ENCODE measurements around the gene HOXD4.

HOXD4 gene

DNA sequence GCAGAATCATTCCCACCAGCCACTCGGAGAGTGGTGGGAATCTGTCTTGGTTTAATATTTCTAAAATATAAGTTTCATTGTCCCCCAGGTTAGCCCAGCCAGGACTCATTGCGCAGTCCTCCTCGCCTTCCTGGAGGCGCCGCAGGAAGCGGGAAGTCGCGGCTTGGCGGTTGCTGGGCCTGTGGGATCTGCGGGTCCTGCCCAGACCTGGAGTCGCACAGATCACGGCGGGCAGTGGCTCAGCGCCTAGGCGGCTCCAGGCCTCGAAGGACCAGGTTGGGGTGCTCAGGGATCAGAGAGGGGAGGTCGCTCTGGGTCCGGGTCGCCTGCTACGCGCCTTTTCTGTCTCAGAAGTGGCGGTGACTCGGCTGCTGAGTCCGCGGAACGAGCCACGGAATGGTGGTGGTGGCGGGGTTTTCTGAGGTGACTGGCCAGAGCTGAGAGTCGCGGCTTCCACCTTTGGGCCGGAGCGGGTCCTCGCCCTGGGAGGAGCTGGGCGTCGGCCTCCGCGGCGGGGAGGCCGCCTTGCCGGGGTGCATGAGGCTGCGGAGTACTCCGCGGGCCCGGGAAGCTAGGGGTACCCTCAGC is 8.4 kb downstream of the HOXD4 start:
- no peak for DNase-seq

DNA sequence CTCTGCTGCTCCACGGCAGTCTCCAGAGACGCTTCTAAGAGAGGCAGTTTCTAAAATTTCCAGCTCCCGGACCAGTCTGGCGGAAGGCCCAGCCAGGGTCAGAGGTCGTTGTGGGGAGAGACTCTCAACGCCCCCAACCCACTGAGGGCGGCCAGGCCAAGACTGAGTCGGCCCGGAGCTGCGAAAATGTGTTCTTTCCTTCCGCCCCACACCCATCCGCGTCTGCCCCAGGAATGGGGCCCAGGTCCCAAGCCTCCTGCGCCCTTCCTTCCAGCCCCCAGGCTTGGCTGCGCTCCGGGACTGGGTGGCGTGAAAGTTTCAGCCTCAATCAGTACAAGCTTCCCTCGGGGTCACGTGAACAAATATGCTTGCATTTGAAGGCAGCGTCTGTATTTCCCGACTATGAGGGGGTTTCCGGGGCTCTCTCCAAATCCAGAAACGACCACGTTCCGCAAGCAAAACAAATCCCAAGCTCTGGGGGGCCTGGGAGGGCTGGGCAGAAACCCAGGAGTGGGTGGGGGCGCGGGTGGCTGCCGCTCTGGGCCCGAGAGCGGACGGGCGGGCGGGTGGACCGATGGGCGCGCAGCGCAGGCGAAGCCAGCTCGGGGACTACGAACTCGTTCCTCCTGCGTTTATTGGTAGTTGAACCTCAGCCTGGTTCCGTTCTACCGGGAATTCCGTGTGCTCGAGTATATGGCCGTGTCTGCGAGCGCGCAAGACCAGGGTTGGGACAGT is 9.1 kb downstream of the HOXD4 start:
- no peak for DNase-seq

DNA sequence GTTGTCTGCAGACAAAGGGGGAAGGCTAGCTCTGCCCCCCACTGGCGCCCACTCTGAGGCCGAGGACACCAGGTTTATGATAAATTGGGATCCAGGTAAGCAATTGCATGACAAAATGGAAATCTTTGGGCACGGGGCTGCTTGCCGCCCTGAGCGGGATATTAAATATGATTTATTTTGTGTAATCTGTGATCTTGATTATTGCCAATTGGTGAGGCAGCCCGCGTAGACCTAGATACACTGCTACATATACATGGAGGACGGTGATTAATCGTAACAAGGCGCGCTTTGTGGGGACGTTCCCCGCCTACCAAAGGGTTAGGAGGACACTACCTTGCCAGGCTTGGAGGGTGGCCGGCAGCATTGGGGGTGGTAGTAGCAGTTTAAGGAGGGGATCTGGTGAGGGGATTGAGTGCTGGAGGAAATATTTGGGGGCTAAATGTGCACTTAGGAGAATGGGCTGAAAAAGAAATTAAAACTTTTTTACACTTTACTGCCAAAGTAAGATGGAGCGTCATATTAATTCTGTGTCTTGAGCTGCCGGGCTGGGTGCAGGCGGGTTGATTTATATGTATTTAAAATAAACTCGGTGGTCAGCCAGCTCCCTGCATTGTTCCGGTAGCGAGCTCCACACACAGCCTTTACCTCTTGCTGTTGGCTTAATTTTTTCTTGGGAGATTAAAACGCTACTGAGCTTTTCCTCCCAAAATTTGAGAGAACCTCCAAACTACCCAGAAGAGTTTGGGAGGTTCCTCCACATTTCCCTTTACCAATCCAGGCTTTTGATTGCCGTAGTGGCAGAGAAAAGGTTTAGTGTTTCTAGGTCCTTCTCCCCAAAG is 9.9 kb downstream of the HOXD4 start:
- no peak for DNase-seq

DNA sequence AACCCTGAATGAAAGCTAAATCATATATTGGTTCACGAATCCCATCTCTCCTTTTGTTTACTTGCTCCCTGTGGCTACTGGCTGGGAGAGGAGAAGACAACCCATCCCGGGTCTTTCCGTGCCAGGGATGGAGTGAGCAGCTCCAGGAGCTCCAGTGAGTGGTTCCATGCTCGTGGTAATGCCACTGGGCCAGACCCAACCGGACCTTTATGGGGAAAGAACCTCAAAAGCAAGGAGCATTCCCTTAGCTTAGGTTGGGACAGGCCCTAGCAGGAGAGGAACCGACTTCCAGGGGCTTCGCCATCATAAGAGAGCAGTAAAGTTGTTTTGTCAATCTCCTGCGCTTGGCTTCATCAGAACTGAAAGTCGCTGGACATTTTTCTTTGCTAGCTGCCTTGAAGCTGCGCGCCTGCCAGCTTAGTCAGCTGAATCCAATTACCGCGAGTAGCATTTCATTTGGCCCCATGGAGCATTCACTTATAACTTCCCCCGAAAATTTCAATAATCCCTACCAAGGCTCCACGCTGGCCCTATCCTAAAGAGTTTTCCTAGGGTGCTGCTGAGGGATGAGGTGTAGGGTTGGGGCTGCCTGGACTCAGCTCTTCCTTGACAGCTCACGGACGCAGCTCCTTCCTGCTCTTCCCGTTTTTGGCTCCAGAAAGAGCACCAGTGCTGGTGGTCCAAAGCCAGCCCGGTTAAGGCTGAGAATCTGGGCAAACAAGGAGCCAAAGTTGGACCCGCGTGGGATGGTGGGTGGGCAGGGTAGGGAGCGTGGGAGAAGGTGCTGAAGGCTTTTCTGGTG is 10.7 kb downstream of the HOXD4 start:
- no peak for DNase-seq

DNA sequence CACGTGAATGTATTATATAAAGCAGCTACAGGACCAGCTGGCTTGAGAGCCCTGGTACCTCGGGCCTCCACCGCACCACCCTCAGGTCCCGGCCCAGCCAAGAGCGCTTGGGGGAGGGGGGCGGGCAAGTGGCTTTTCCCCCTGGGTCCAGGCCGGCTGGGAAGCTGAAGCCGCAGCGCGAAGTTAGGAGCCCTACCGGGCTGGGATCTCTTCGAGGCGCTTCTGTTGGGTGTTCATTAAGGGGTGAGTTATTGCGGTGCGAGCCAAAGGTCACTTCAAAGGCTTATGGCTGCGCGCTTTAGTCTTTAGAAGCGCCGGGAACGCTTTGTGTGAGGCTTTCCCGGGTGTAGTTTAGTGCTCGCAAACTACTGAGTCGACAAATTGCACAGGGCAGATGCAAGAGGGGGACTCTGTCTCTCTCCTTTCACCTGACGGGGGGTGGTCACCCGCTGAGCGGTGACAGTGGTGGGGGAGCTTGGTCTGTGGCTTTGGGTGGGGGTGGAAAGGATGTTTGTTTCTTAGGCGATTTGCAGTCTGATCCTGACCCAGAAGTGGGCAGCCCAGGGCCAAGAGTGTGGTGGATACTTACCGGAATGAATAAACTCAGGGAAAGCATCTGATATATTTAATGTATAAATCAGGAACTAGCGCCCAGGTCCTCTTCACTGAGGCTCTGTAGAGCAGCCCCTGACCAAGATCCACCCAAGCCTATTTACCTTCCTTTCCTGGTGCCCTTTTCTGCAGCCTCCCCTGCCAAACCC is 11.7 kb downstream of the HOXD4 start:
- no peak for DNase-seq

DNA sequence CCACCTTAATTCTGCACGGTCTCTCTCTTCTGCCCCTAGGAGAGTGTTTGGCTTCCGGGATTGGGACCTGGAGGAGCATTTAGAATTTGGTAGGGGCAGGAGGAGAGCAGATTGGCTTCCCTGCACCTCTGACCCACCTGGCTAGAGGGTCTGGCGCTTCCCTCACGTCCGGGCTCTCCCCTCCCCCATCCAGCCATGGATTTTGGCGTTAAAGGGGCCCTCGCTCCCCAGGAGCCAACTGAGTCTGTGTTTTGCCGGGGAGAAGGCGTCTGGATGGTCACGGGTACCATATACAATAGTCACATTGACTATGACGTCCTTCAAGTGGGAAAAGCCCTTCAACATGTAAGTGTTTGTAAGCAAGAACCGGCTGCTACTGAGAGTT is 12.3 kb downstream of the HOXD4 start:
- DNase-seq, result no peak

DNA sequence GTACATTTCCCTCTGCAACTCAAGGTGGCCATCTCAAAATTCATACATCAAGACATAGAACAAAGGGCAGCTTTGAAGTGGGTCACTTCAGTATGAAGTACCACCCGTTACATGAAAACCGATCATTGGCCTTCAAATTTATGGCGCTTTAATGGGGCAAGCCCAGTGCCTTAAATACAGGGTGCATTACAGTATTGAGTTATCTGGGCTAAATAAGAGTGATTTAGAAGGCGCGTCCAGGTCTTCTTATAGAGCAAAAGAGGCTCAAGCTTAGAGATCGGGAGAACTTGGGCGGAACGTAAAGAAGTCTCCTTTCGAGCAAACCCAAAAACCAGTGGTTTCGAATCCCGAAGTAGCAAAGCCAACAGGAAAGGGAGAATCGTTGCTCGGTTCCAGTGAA is 12.9 kb downstream of the HOXD4 start:
- no peak for DNase-seq

DNA sequence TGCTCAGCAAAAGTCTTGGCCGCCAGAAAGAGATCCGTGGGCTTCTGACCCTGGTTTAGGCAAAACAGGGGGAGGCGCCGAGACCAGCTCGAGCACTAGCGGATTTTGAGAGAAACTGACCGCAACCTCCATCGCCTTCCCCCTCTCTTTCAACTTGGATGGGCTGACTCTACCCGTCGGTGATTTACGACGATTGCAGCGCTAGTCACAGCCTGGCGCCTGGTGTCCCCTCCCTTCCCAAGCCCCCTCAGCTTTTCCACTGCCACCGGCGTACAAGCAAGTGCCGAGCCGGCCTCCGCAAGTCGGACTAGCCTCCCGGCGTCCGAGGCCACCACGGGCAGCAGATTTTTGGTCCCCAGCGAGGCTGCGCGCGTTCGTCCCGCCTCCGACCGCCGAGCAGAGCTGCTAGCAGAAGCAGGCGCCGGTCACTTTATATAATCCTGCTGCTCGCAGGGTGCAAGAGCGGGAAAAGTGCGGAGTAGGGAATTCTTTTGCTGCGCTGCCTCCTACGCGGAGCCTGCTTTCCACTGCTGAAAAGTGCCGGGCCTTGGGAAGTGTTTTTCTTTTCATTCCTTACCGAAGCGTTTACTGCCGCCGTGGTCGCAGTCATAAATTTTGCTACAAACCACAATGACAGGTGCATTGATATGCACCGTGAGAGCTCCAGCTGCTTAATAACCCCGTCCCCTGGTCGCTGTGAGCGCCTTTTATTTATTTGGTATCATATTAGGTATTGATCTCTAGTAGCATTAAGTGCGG is 13.4 kb downstream of the HOXD4 start:
- no peak for DNase-seq

DNA sequence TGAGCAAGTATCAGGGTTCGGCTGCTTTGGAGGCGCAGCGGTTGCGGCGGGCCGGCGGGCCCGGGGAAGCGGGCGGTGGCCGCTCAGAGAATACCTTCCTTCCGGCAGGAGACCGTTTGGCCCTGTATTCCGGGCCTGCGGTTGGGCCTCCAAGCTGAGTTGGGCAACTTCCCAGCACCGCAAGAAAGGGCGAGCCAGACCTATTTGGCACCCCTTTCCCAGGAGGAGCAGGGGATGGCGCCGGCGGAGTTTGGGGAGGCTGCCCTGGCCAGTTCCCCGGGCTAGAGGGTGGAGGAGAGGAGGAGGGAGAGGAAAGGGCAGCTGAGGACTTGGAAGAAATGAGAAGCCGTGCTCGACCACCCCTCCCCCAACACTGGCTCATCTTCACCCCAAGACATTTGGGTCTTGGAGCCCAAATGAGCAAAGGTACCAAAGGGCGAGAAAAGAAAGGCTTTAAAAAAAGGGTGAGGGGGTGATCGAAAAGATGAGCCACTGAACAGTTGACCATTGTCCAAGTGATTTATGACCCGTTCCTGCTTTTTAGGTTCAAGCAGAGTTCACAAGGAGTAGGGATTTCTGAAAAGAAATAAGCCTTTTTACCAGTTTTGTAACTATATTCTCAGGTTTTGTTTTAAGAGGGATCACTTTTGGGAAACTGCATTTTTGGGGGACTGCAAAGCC is 14.2 kb downstream of the HOXD4 start:
- DNase-seq, result no peak

DNA sequence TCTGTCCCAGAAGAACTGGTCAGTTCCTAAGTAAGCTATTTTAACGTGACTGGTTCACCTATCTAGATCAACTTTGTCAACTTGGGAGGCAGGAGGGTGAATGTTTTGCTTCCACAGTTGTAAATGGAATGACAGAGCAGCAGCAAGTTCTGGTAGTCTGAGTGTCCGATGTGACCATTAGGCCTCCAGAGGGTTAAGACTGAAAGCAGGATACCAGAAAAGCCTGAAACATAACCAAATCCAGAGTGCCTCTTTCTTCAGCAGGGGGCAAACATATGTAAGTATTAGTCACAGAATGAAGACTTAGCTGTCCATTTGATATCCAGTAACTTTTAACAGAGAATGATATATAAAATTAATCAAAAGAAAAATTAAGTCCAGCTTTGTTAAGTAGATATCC is 14.9 kb downstream of the HOXD4 start:
- DNase-seq, result no peak

DNA sequence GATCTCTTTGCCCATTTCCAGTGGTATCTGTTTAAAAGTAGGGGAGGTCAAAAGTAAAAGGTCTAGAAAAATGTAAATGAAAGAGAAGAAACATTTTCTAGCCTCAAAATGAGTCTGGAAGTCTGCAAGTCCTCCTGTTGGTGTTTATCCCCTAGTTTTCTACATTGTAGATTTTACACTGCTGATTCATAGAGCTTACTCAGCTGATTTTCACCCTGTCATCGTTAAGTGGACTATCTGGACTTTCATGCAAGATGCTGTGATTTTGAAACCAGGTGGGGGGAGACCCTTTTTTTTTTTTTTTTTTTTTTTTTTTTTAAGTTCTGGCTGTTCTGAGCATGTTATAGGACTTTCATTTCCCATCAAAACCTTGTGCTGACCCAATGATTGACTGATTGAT is 16.0 kb downstream of the HOXD4 start:
- no peak for DNase-seq

DNA sequence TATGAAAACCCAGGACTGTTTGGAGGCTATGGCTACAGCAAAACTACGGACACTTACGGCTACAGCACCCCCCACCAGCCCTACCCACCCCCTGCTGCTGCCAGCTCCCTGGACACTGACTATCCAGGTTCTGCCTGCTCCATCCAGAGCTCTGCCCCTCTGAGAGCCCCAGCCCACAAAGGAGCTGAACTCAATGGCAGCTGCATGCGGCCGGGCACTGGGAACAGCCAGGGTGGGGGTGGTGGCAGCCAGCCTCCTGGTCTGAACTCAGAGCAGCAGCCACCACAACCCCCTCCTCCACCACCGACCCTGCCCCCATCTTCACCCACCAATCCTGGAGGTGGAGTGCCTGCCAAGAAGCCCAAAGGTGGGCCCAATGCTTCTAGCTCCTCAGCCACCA is 17.8 kb downstream of the HOXD4 start:
- DNase-seq, result no peak

DNA sequence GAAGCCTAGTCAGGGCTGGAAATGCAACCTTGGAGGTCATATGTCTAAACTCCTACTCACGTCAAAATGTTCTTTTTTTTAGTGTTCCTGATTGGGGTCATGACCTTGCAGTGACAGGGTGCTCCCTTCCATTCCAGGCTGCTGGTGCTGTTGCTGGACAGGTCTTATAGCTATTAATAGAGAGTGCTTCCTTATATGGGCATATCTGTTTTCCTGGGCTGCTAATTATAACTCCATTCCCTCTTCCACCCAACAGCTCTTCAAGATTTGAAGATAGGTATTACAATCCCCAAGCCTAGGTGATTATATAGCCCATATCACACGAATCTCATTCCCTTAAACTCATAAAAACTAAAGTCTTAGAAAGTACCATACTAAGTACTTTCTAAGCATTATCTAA is 18.4 kb downstream of the HOXD4 start:
- DNase-seq, result no peak

DNA sequence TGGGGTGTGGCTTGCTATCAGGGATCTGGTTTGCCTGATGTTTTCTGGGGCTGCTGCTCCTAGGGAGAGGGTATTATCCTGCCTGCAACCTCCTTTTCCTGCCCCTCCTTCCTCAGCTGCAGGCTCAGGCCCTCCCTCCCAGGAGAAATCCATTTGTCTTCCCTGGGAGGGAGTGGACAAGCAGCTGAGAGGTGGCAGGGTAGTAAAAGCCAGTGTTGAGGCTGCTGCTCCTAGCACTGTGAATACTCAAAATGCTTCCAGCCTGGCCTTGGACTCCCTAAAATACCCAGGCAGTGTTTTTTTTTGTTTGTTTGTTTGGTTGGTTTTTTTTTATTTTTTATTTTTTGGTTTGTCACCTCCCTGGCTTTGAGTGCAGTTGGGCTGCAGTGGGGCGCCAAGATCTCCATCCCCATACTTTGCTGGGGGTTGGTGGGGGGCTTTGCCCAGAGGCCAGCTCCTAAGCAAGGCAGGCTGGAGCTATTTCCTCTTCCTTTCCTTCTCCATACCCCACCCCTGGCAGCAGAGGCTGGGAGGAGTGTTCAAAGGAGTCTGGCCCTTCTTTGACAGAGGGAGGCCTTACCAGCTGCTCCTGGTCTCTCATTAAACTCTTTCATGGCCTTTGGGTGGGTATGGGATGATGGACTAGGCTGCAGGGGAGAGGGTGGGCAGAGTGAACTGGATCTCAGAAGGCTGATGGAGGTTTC is 19.4 kb downstream of the HOXD4 start:
- DNase-seq, result no peak

DNA sequence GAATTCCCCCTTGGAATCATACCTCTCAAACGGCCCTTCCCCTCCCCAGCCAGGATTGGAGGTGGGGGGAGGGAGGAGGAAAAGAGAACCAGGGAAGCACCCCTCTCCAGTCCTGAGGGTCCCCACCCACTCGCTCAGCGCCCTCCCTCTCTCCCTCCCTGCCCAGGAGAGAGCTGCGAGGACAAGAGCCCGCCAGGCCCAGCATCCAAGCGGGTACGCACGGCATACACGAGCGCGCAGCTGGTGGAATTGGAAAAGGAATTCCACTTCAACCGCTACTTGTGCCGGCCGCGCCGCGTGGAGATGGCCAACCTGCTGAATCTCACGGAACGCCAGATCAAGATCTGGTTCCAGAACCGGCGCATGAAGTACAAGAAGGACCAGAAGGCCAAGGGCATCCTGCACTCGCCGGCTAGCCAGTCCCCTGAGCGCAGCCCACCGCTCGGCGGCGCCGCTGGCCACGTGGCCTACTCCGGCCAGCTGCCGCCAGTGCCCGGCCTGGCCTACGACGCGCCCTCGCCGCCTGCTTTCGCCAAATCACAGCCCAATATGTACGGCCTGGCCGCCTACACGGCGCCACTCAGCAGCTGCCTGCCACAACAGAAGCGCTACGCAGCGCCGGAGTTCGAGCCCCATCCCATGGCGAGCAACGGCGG is 20.1 kb downstream of the HOXD4 start:
- peak; percentile 59 for DNase-seq

DNA sequence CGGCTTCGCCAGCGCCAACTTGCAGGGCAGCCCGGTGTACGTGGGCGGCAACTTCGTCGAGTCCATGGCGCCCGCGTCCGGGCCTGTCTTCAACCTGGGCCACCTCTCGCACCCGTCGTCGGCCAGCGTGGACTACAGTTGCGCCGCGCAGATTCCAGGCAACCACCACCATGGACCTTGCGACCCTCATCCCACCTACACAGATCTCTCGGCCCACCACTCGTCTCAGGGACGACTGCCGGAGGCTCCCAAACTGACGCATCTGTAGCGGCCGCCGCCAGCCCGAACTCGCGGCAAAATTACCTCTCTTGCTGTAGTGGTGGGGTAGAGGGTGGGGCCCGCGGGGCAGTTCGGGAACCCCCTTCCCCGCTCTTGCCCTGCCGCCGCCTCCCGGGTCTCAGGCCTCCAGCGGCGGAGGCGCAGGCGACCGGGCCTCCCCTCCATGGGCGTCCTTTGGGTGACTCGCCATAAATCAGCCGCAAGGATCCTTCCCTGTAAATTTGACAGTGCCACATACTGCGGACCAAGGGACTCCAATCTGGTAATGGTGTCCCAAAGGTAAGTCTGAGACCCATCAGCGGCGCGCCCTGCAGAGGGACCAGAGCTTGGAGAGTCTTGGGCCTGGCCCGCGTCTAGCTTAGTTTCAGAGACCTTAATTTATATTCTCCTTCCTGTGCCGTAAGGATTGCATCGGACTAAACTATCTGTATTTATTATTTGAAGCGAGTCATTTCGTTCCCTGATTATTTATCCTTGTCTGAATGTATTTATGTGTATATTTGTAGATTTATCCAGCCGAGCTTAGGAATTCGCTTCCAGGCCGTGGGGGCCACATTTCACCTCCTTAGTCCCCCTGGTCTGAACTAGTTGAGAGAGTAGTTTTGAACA is 20.9 kb downstream of the HOXD4 start:
- no peak for DNase-seq

DNA sequence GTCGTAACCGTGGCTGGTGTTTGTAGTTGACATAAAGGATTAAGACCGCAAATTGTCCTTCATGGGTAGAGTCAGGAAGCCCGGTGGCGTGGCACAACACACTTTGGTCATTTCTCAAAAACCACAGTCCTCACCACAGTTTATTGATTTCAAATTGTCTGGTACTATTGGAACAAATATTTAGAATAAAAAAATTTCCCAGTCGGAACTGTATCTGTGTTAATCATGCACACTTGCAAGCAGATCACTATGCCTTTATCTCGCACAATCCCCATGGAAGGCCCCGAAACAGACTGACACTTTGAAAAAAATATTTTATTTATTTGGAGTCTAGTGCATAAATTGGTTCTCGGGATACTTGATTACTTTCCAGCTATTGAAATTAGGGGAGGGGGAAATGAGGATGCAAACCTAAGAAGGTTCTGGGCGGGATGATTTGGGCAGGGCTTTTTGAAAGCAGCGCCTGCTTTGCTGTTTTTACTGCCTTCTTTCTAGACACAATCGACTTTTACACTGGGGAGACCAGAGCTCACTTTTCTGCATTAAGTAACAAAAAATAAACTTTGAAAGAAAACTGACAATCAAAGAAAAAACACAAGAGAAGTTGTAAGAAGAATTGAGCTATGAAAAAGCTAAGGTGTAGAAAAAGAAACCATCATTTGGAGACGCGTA is 21.7 kb downstream of the HOXD4 start:
- no peak for DNase-seq

All from NCI-H1105 (cell line).